Activated naive CD4-positive, alpha-beta T cell treated with anti-CD3 and anti-CD28 coated beads, Interleukin-2, amount 50 U/mL, for 24 hours (primary cell): Measurements from ENCODE around the gene ERC1.
A peak's percentile ranks its signal among the peaks of the same experiment; 100 is the strongest.

Experiments
- H3K27ac Mint-ChIP-seq: one replicate; pipeline ENCODE4 v1.8.0; 2021; ENCODE audit warnings: mild to moderate bottlenecking, mixed read lengths
- H3K27me3 Mint-ChIP-seq: one replicate; pipeline ENCODE4 v1.8.0; 2021; ENCODE audit warnings: mixed read lengths
- H3K36me3 Mint-ChIP-seq: one replicate; pipeline ENCODE4 v1.8.0; 2021; ENCODE audit warnings: mixed read lengths
- H3K4me1 Mint-ChIP-seq: one replicate; pipeline ENCODE4 v1.8.0; 2021; ENCODE audit warnings: mixed read lengths
- H3K4me3 Mint-ChIP-seq: one replicate; pipeline ENCODE4 v1.8.0; 2021; ENCODE audit warnings: mild to moderate bottlenecking, mixed read lengths
- H3K9me3 Mint-ChIP-seq: one replicate; pipeline ENCODE4 v1.8.0; 2021; ENCODE audit warnings: mixed read lengths

The ERC1 gene

GRCh38 chr12:1494856-1495255 is 503.8 kb downstream of the ERC1 start:
- Mint-ChIP-seq H3K9me3 (no peaks in the 10 kb centered on the region), H3K27ac (no peak overlapping the region), H3K4me1 (peaks cover 6% of the 10 kb centered on the region), H3K4me3 (no peak overlapping the region), H3K36me3 (peaks cover 13% of the 10 kb centered on the region), H3K27me3 (no peaks in the 10 kb centered on the region)

GRCh38 chr12:1496162-1496900 is 505.3 kb downstream of the ERC1 start:
- H3K27ac Mint-ChIP-seq: no peak overlapping the region
- no peaks in the 10 kb centered on the region for H3K4me1 Mint-ChIP-seq

GRCh38 chr12:1497161-1497560 is 506.1 kb downstream of the ERC1 start:
- no peak overlapping the region for H3K27ac Mint-ChIP-seq

More at GRCh38 chr12:1496162-1496900, 505.3 kb downstream of the ERC1 start:
- Mint-ChIP-seq H3K27me3 (no peaks in the 10 kb centered on the region), H3K9me3 (no peaks in the 10 kb centered on the region), H3K4me3 (no peak overlapping the region), H3K36me3 (peaks cover 8% of the 10 kb centered on the region)

GRCh38 chr12:1498199-1498740 is 507.2 kb downstream of the ERC1 start:
- Mint-ChIP-seq H3K27me3 (no peaks in the 10 kb centered on the region), H3K27ac (no peak overlapping the region), H3K36me3 (peaks cover 2% of the 10 kb centered on the region), H3K9me3 (no peaks in the 10 kb centered on the region), H3K4me3 (no peak overlapping the region), H3K4me1 (no peaks in the 10 kb centered on the region)

More at GRCh38 chr12:1497161-1497560, 506.1 kb downstream of the ERC1 start:
- H3K27me3 Mint-ChIP-seq: no peaks in the 10 kb centered on the region
- H3K4me3 Mint-ChIP-seq: no peak overlapping the region
- H3K9me3 Mint-ChIP-seq: no peaks in the 10 kb centered on the region
- peaks cover 4% of the 10 kb centered on the region for H3K36me3 Mint-ChIP-seq
- no peaks in the 10 kb centered on the region for H3K4me1 Mint-ChIP-seq

- peaks cover 4% of the 10 kb centered on the region for H3K4me1 Mint-ChIP-seq
- H3K36me3 Mint-ChIP-seq: peaks cover 2% of the 10 kb centered on the region
- H3K27ac Mint-ChIP-seq: no peak overlapping the region
- H3K4me3 Mint-ChIP-seq: no peak overlapping the region
- no peaks in the 10 kb centered on the region for H3K9me3 Mint-ChIP-seq
- H3K27me3 Mint-ChIP-seq: peaks cover 3% of the 10 kb centered on the region
Observed at GRCh38 chr12:1499351-1499750, 508.3 kb downstream of the ERC1 start.

GRCh38 chr12:1500095-1500801 is 509.2 kb downstream of the ERC1 start:
- Mint-ChIP-seq H3K27me3 (peaks cover 3% of the 10 kb centered on the region), H3K4me1 (peaks cover 13% of the 10 kb centered on the region), H3K9me3 (no peaks in the 10 kb centered on the region), H3K4me3 (no peak overlapping the region), H3K36me3 (peaks cover 2% of the 10 kb centered on the region), H3K27ac (no peak overlapping the region)

GRCh38 chr12:1501001-1501400 is 510.0 kb downstream of the ERC1 start:
- no peak overlapping the region for H3K4me3 Mint-ChIP-seq
- H3K9me3 Mint-ChIP-seq: no peaks in the 10 kb centered on the region
- peaks cover 15% of the 10 kb centered on the region for H3K4me1 Mint-ChIP-seq
- no peak overlapping the region for H3K27ac Mint-ChIP-seq
- H3K27me3 Mint-ChIP-seq: peaks cover 3% of the 10 kb centered on the region
- peaks cover 2% of the 10 kb centered on the region for H3K36me3 Mint-ChIP-seq

- Mint-ChIP-seq H3K4me3 (no peak overlapping the region), H3K36me3 (peaks cover 2% of the 10 kb centered on the region), H3K27me3 (peaks cover 3% of the 10 kb centered on the region), H3K9me3 (no peaks in the 10 kb centered on the region), H3K27ac (no peak overlapping the region), H3K4me1 (peaks cover 15% of the 10 kb centered on the region)
Observed at GRCh38 chr12:1501695-1502378, 510.8 kb downstream of the ERC1 start.

GRCh38 chr12:1502379-1502720 is 511.3 kb downstream of the ERC1 start:
- Mint-ChIP-seq H3K36me3 (peaks cover 2% of the 10 kb centered on the region), H3K9me3 (no peaks in the 10 kb centered on the region), H3K4me3 (no peak overlapping the region), H3K4me1 (peaks cover 15% of the 10 kb centered on the region), H3K27me3 (peaks cover 3% of the 10 kb centered on the region), H3K27ac (no peak overlapping the region)

GRCh38 chr12:1502831-1503230 is 511.8 kb downstream of the ERC1 start:
- Mint-ChIP-seq H3K27ac (no peak overlapping the region), H3K4me1 (peaks cover 15% of the 10 kb centered on the region), H3K9me3 (no peaks in the 10 kb centered on the region), H3K4me3 (no peak overlapping the region), H3K36me3 (peaks cover 2% of the 10 kb centered on the region), H3K27me3 (peaks cover 3% of the 10 kb centered on the region)

- no peak overlapping the region for H3K27ac Mint-ChIP-seq
- no peak overlapping the region for H3K4me3 Mint-ChIP-seq
- H3K36me3 Mint-ChIP-seq: peaks cover 2% of the 10 kb centered on the region
- H3K4me1 Mint-ChIP-seq: peaks cover 15% of the 10 kb centered on the region
- peaks cover 3% of the 10 kb centered on the region for H3K27me3 Mint-ChIP-seq
- no peaks in the 10 kb centered on the region for H3K9me3 Mint-ChIP-seq
Observed at GRCh38 chr12:1503281-1503711, 512.3 kb downstream of the ERC1 start.

- Mint-ChIP-seq H3K4me1 (peaks cover 15% of the 10 kb centered on the region), H3K27ac (no peak overlapping the region), H3K4me3 (peak overlapping the region; percentile 53), H3K9me3 (no peaks in the 10 kb centered on the region), H3K36me3 (peaks cover 2% of the 10 kb centered on the region), H3K27me3 (peaks cover 3% of the 10 kb centered on the region)
Observed at GRCh38 chr12:1504304-1504894, 513.4 kb downstream of the ERC1 start.

GRCh38 chr12:1504895-1505311 is 513.9 kb downstream of the ERC1 start:
- Mint-ChIP-seq H3K9me3 (no peaks in the 10 kb centered on the region), H3K27ac (no peak overlapping the region), H3K36me3 (peaks cover 2% of the 10 kb centered on the region), H3K4me1 (peaks cover 15% of the 10 kb centered on the region), H3K27me3 (peaks cover 3% of the 10 kb centered on the region), H3K4me3 (peak overlapping the region; percentile 53)

- Mint-ChIP-seq H3K4me3 (no peak overlapping the region), H3K27ac (no peak overlapping the region), H3K27me3 (peaks cover 3% of the 10 kb centered on the region), H3K36me3 (peaks cover 2% of the 10 kb centered on the region), H3K9me3 (no peaks in the 10 kb centered on the region), H3K4me1 (peaks cover 15% of the 10 kb centered on the region)
Observed at GRCh38 chr12:1505576-1505975, 514.6 kb downstream of the ERC1 start.

GRCh38 chr12:1507308-1507707 is 516.3 kb downstream of the ERC1 start:
- no peak overlapping the region for H3K27ac Mint-ChIP-seq
- peaks cover 19% of the 10 kb centered on the region for H3K4me1 Mint-ChIP-seq
- no peak overlapping the region for H3K4me3 Mint-ChIP-seq
- H3K27me3 Mint-ChIP-seq: peaks cover 3% of the 10 kb centered on the region
- no peaks in the 10 kb centered on the region for H3K9me3 Mint-ChIP-seq
- H3K36me3 Mint-ChIP-seq: peaks cover 2% of the 10 kb centered on the region
